ENCODE measurements around the gene NREP.
A peak's percentile ranks its signal among the peaks of the same experiment; 100 is the strongest.

The NREP gene

DNA sequence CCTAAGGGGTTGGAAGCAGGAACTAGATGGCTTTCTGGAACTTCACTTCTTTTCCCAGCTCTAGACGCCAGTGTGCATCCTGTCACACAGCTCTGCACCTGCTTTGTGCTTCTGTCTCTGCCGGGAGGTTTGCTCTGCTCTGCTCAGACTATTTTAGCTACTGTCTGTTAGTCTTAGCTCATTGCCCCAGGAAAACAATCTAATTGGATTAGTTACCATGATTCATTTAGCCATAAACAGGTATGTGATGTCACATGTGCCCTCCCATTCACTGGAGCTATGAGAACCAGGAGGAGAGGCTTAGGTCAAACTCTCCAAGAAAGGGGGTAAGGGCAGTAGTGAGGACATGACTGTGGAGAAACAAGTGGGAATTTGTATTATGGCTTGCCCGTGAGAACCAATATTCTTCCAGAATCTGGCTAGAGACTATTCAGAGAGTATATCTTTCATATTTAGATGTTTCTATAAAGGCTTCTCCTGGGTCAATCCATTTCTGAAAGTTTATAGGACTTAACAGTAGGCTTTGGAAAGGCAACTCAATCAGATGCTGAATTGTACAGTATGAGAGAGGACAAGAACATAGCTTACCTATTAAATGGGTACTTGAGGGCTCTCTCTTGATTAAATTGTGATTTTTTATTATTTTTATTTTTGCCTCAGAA lies 22.4 kb upstream of the NREP start:
- Histone ChIP-seq H3K4me1 (ENCODE audit: control extremely low read depth in 1 of 4, control insufficient read depth in 4 of 4, insufficient read depth in 4 of 4, low read length in 3 of 4) (peaks cover 24 to 65% (median 44%) of the 10 kb centered on the region in 4 experiments), H3K4me3 (ENCODE audit: control insufficient read depth in 1 of 7, extremely low read depth in 1 of 7, insufficient read depth in 4 of 7, low read depth in 2 of 7, low read length in 6 of 7) (no peak overlapping the region), H3K27ac (ENCODE audit: insufficient read depth in 1 of 2, low read depth in 1 of 2, low read length in 2 of 2, poor library complexity in 1 of 2, severe bottlenecking in 2 of 2) (no peak overlapping the region), H3K27me3 (replicated peaks in 2 of 5; ENCODE audit: control insufficient read depth in 4 of 5, insufficient read depth in 5 of 5, low read length in 4 of 5) (no peaks in the 10 kb centered on the region), H3K36me3 (ENCODE audit: control insufficient read depth in 4 of 4, insufficient read depth in 4 of 4, low read length in 3 of 4) (no peaks in the 10 kb centered on the region), H3K9me3 (ENCODE audit: control extremely low read depth in 1 of 5, control insufficient read depth in 4 of 5, insufficient read depth in 2 of 5, low read depth in 1 of 5, low read length in 4 of 5) (no peaks in the 10 kb centered on the region)
- DNase-seq: peak in 1 of 3 donors; percentile 23
- ChIA-PET CTCF (interaction anchor here (1.2 to 1.9 kb wide), 2 partner anchors 9 to 10 kb away, joined by 4 read pairs; no protein-coding TSS in a partner anchor), POLR2A (no interaction called here)
- 32% methylated on average over 2 of the region's 3 CpGs for WGBS (ENCODE audit: insufficient coverage)

DNA sequence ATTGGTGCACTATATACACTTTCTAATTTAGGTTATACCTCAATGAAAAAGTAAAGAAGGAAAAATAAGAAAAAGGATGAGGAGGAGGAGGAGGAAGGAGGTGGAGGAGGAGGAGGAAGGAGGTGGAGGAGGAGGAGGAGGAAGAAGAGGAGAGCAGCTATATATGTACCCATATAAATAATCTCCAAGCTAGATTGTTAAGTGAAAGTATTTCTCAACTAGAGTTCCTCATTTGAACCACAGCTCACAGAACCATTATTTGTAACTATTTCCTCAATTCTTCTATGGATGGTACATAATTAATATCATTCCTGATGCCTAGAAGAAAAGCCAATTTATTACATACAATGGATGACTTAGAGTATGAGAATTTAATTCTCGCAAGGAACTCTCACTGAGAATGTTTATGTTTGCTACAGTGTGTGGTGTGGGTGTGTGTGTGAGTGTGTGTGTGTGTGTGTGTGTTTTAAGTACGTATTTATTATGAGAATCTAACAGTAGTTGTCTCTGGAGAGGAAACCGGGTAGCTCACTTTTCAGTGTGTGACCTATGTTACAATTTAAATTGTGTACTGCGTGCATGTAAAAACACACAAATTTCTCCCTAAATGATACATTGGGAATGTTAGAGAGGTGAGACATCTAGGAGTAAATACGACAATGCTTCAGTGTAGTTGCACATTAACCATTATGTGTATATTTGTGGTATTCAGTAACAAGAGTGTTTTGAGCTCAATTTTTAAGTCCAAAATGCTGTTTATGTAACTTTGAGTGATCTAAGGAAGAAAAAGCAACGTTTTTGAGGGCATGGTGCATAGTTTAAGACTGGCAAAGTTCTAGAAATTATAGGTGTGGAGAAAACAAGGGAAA lies 20.2 kb upstream of the NREP start:
- Histone ChIP-seq H3K27ac (ENCODE audit: insufficient read depth in 1 of 2, low read depth in 1 of 2, low read length in 2 of 2, poor library complexity in 1 of 2, severe bottlenecking in 2 of 2) (no peak overlapping the region), H3K4me3 (ENCODE audit: control insufficient read depth in 1 of 7, extremely low read depth in 1 of 7, insufficient read depth in 4 of 7, low read depth in 2 of 7, low read length in 6 of 7) (no peak overlapping the region), H3K4me1 (ENCODE audit: control extremely low read depth in 1 of 4, control insufficient read depth in 4 of 4, insufficient read depth in 4 of 4, low read length in 3 of 4) (peaks cover 35 to 86% (median 62%) of the 10 kb centered on the region in 4 experiments), H3K27me3 (replicated peaks in 2 of 5; ENCODE audit: control insufficient read depth in 4 of 5, insufficient read depth in 5 of 5, low read length in 4 of 5) (no peaks in the 10 kb centered on the region), H3K9me3 (ENCODE audit: control extremely low read depth in 1 of 5, control insufficient read depth in 4 of 5, insufficient read depth in 2 of 5, low read depth in 1 of 5, low read length in 4 of 5) (no peaks in the 10 kb centered on the region), H3K36me3 (ENCODE audit: control insufficient read depth in 4 of 4, insufficient read depth in 4 of 4, low read length in 3 of 4) (no peaks in the 10 kb centered on the region)
- CTCF ChIA-PET: interaction anchor here (0.9 to 1.2 kb wide), 3 partner anchors 19 to 64 kb away, joined by 3 to 4 read pairs (median 3); no protein-coding TSS in a partner anchor
- POLR2A ChIA-PET: no interaction called here
- DNase-seq: peak in 2 of 3 donors; percentile 56 to 71
- 100% methylated on average over 2 of the region's 6 CpGs for WGBS (ENCODE audit: insufficient coverage)

DNA sequence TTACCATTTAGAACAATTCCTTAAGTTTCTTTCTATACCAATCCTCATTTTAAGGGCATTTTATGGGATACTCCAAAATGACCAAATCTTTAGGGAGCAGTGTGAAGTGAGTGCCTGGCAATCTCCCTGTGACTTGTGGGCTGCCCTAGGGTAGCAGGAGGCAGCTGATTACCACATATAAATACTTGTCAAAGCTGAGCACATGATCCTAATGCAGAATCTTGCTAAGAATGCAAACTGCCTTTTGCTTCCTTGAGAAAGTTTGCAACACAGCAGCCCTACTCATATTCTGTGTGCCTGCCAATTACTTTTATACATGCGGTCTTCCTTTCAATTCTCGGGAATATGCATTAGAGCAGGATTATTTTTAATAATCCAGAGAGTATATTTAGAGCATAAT lies 18.2 kb upstream of the NREP start:
- CTCF ChIA-PET: interaction anchor here (1.5 to 1.6 kb wide), 2 partner anchors 17 to 19 kb away, joined by 4 to 6 read pairs; no protein-coding TSS in a partner anchor
- Histone ChIP-seq H3K27me3 (replicated peaks in 2 of 5; ENCODE audit: control insufficient read depth in 4 of 5, insufficient read depth in 5 of 5, low read length in 4 of 5) (no peaks in the 10 kb centered on the region), H3K36me3 (ENCODE audit: control insufficient read depth in 4 of 4, insufficient read depth in 4 of 4, low read length in 3 of 4) (no peaks in the 10 kb centered on the region), H3K4me1 (ENCODE audit: control extremely low read depth in 1 of 4, control insufficient read depth in 4 of 4, insufficient read depth in 4 of 4, low read length in 3 of 4) (peaks cover 31 to 81% (median 54%) of the 10 kb centered on the region in 4 experiments), H3K4me3 (ENCODE audit: control insufficient read depth in 1 of 7, extremely low read depth in 1 of 7, insufficient read depth in 4 of 7, low read depth in 2 of 7, low read length in 6 of 7) (peak overlapping the region in 3 of 7 experiments; percentile 53 to 55 (median 54)), H3K27ac (ENCODE audit: insufficient read depth in 1 of 2, low read depth in 1 of 2, low read length in 2 of 2, poor library complexity in 1 of 2, severe bottlenecking in 2 of 2) (peak overlapping the region in 1 of 2 experiments; percentile 60), H3K9me3 (ENCODE audit: control extremely low read depth in 1 of 5, control insufficient read depth in 4 of 5, insufficient read depth in 2 of 5, low read depth in 1 of 5, low read length in 4 of 5) (no peaks in the 10 kb centered on the region)
- POLR2A ChIA-PET: interaction anchor here (1.1 kb wide), 1 partner anchor 17 kb away, joined by 6 read pairs; the partner anchor contains the start of gene NREP
- no CpG with 5 or more reads among the region's 2 CpGs for WGBS (ENCODE audit: insufficient coverage)
- DNase-seq: peak in 2 of 3 donors; percentile 60 to 76

DNA sequence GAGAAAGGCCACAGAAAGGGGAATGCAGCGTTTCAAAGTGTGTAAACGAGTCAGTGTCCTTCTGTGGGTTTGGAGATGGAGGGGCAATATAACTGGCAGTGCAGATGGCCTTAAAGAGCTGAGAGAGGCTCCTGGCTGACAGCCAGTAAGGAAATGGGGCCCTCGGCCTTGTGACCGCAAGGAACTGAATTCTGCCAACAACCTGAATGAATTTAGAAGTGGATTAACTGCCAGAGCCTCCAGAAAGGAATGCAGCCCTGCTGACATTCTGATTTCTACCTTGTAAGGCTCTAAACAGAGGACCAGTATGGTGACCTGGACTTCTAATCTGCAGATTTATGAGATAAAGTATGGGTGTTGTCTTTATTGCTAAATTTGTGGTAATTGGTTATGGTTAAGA lies 17.5 kb upstream of the NREP start:
- Histone ChIP-seq H3K36me3 (ENCODE audit: control insufficient read depth in 4 of 4, insufficient read depth in 4 of 4, low read length in 3 of 4) (no peaks in the 10 kb centered on the region), H3K27me3 (replicated peaks in 2 of 5; ENCODE audit: control insufficient read depth in 4 of 5, insufficient read depth in 5 of 5, low read length in 4 of 5) (no peaks in the 10 kb centered on the region), H3K27ac (ENCODE audit: insufficient read depth in 1 of 2, low read depth in 1 of 2, low read length in 2 of 2, poor library complexity in 1 of 2, severe bottlenecking in 2 of 2) (peak overlapping the region in 1 of 2 experiments; percentile 60), H3K9me3 (ENCODE audit: control extremely low read depth in 1 of 5, control insufficient read depth in 4 of 5, insufficient read depth in 2 of 5, low read depth in 1 of 5, low read length in 4 of 5) (peaks cover 0 to 3% (median 0%) of the 10 kb centered on the region in 5 experiments), H3K4me3 (ENCODE audit: control insufficient read depth in 1 of 7, extremely low read depth in 1 of 7, insufficient read depth in 4 of 7, low read depth in 2 of 7, low read length in 6 of 7) (peak overlapping the region in 5 of 7 experiments; percentile 7 to 55 (median 53)), H3K4me1 (ENCODE audit: control extremely low read depth in 1 of 4, control insufficient read depth in 4 of 4, insufficient read depth in 4 of 4, low read length in 3 of 4) (peaks cover 29 to 74% (median 48%) of the 10 kb centered on the region in 4 experiments)
- ChIA-PET CTCF (interaction anchor here (1.5 to 1.6 kb wide), 2 partner anchors 17 to 18 kb away, joined by 4 to 6 read pairs; no protein-coding TSS in a partner anchor), POLR2A (interaction anchor here (1.1 kb wide), 1 partner anchor 17 kb away, joined by 6 read pairs; the partner anchor contains the start of gene NREP)
- DNase-seq: peak; percentile 73 to 95 (median 94)
- 3% methylated on average over 4 of the region's 4 CpGs for WGBS (ENCODE audit: insufficient coverage)

DNA sequence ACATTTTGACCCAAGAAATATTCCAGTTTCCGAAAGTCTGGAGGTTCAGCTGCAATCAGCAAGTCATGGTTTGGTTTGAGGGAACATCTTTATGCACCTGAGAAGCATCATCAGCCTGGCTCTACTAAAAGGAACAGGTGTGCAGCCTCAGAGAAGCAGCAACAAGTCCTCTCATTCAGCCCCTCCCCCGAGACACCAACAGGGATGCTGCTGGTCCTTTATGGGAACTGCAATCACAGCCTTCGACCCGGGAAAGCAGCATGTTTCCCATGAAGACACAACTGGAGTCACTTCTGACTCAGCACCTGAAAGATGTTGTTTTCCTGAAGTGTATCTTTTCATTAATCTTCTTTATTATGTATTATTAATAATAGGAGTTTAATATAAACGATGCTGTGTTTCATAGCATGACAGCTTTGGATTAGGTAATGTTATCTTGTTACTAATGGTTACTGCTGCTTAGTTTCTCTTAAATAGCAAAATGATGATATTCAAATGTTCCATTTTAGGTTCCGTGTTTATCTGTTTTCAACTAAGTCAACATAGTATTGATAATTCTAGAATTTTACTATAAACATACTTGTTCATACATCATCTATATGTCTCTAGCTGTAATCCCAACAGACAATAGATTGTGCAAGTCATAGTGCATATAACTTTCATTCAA lies 15.6 kb upstream of the NREP start:
- ChIA-PET CTCF (interaction anchor here (1.0 to 1.5 kb wide), 3 partner anchors 14 to 47 kb away, joined by 3 to 4 read pairs (median 3); partner anchors contain the start of gene NREP), POLR2A (interaction anchor here (2.0 kb wide), 1 partner anchor 16 kb away, joined by 5 read pairs; the partner anchor contains the start of gene NREP)
- H3K9me3 ChIP-seq (ENCODE audit: control extremely low read depth in 1 of 5, control insufficient read depth in 4 of 5, insufficient read depth in 2 of 5, low read depth in 1 of 5, low read length in 4 of 5): peaks cover 0 to 4% (median 0%) of the 10 kb centered on the region in 5 experiments
- H3K27me3 ChIP-seq (replicated peaks in 2 of 5; ENCODE audit: control insufficient read depth in 4 of 5, insufficient read depth in 5 of 5, low read length in 4 of 5): no peaks in the 10 kb centered on the region
- no peaks in the 10 kb centered on the region for H3K36me3 ChIP-seq (ENCODE audit: control insufficient read depth in 4 of 4, insufficient read depth in 4 of 4, low read length in 3 of 4)
- WGBS (ENCODE audit: insufficient coverage): 100% methylated on average over 2 of the region's 6 CpGs
- peaks cover 29 to 63% (median 42%) of the 10 kb centered on the region in 4 experiments for H3K4me1 ChIP-seq (ENCODE audit: control extremely low read depth in 1 of 4, control insufficient read depth in 4 of 4, insufficient read depth in 4 of 4, low read length in 3 of 4)
- H3K4me3 ChIP-seq (ENCODE audit: control insufficient read depth in 1 of 7, extremely low read depth in 1 of 7, insufficient read depth in 4 of 7, low read depth in 2 of 7, low read length in 6 of 7): peak overlapping the region in 1 of 7 experiments; percentile 1
- peak in 1 of 3 donors; percentile 27 for DNase-seq
- H3K27ac ChIP-seq (ENCODE audit: insufficient read depth in 1 of 2, low read depth in 1 of 2, low read length in 2 of 2, poor library complexity in 1 of 2, severe bottlenecking in 2 of 2): peak overlapping the region in 1 of 2 experiments; percentile 60

DNA sequence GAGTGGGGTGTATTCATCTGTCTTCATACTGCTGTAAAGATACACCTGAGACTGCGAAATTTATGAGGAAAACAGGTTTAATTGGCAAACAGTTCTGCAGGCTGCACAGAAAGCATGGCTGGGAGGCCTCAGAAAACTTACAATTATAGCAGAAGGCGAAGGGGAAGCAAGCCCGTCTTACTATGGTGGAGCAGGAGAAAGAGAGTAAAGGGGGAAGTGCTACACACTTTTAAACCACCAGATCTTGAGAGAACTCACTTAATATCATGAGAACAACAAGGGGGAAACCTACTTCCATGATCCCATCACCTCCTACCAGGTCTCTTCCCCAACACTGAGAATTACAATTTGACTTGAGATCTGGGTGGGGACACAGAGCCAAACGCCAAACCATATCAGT lies 12.5 kb upstream of the NREP start:
- Histone ChIP-seq H3K27me3 (replicated peaks in 2 of 5; ENCODE audit: control insufficient read depth in 4 of 5, insufficient read depth in 5 of 5, low read length in 4 of 5) (no peaks in the 10 kb centered on the region), H3K9me3 (ENCODE audit: control extremely low read depth in 1 of 5, control insufficient read depth in 4 of 5, insufficient read depth in 2 of 5, low read depth in 1 of 5, low read length in 4 of 5) (peaks cover 0 to 4% (median 0%) of the 10 kb centered on the region in 5 experiments), H3K36me3 (ENCODE audit: control insufficient read depth in 4 of 4, insufficient read depth in 4 of 4, low read length in 3 of 4) (no peaks in the 10 kb centered on the region), H3K27ac (ENCODE audit: insufficient read depth in 1 of 2, low read depth in 1 of 2, low read length in 2 of 2, poor library complexity in 1 of 2, severe bottlenecking in 2 of 2) (no peak overlapping the region), H3K4me3 (ENCODE audit: control insufficient read depth in 1 of 7, extremely low read depth in 1 of 7, insufficient read depth in 4 of 7, low read depth in 2 of 7, low read length in 6 of 7) (no peak overlapping the region), H3K4me1 (ENCODE audit: control extremely low read depth in 1 of 4, control insufficient read depth in 4 of 4, insufficient read depth in 4 of 4, low read length in 3 of 4) (peaks cover 16 to 41% (median 24%) of the 10 kb centered on the region in 4 experiments)
- no peak for DNase-seq
- ChIA-PET CTCF (interaction anchor here (1.3 to 2.1 kb wide), 2 partner anchors 10 to 15 kb away, joined by 3 to 4 read pairs; no protein-coding TSS in a partner anchor), POLR2A (interaction anchor here (2.2 kb wide), 1 partner anchor 12 kb away, joined by 6 read pairs; no protein-coding TSS in a partner anchor)
- WGBS (ENCODE audit: insufficient coverage): 100% methylated on average over 1 of the region's 4 CpGs

All from common myeloid progenitor, CD34-positive (primary cell).